H1 (cell line): ENCODE results near the gene GNB1L. TPM values are rescaled to one million over a fixed set of nuclear protein-coding genes. Genes with fewer than 3 reads are reported as not detected.

Experiments used
- EGR1 ChIP-seq: IDR thresholded peaks from 2 replicates; pipeline ENCODE4 v1.6.1; 2011; ENCODE audit warnings: low read depth, low read length, borderline replicate concordance
- PHF8 ChIP-seq: fragments of 200-600 bp; sonication (generic); conservative IDR thresholded peaks from 2 replicates; pipeline ENCODE4 v1.7.1; 2012; ENCODE audit warnings: low read depth, mild to moderate bottlenecking, inconsistent platforms, low read length, moderate library complexity
- RFX5 ChIP-seq: IDR thresholded peaks from 2 replicates; pipeline ENCODE4 v1.6.1; 2011; ENCODE audit warnings: low read depth, low read length, improper control_type of control experiment, borderline replicate concordance
- RNF2 ChIP-seq: fragments of 200-900, 300-1000 bp; sonication (generic); IDR thresholded peaks from 2 replicates; pipeline ENCODE4 v1.7.1; 2016; ENCODE audit warnings: borderline replicate concordance, low read depth, mild to moderate bottlenecking, antibody characterized with exemption, low read length; ENCODE audit not compliant: poor library complexity, severe bottlenecking; ENCODE audit errors: missing control alignments
- polyA plus RNA-seq, 7 experiments: library from polyadenylated mRNA; depleted of rRNA in 3 of 7; stranded (reverse) in 5 of 7; unstranded in 2 of 7; fragments of >200 nt in 5 of 7; fragments of 200-250 nt in 2 of 7; gene quantifications; 1 replicate in 5 of 7; 2 replicates in 1 of 7; 4 replicates in 1 of 7; pipeline versions ENCODE4 v1.2.1 to v1.2.3, GENCODE V29; 2011 to 2013; ENCODE audit warnings: missing spikeins in 2 of 7, mixed read lengths in 2 of 7
- total RNA-seq: library from RNA; stranded (reverse); fragmentation: NEBNext Ultra II Directional; extraction: Animal tissue kit (Norgen Biotek cat#: 25700); gene quantifications from 2 replicates; pipeline ENCODE4 v1.2.1, GENCODE V29; 2021
- TF ChIP-seq, protein P1 (sequence below): IDR thresholded peaks from 2 replicates; pipeline ENCODE4 v1.6.1; 2011; ENCODE audit warnings: low read length, improper control_type of control experiment

The GNB1L gene
- total and polyA plus RNA-seq, 2 of the 8 experiments (the other 6 are each of a cell fraction or from before 2014, with no cell fraction given) = 14.0 to 15.6 TPM

GRCh38 chr22:19760058-19760950 lies 94.4 kb downstream of the GNB1L start, which contains the start of gene TBX1 (continued):
- TF ChIP-seq RNF2 = peak; percentile 92
- TF ChIP-seq EGR1 = no peak
- TF ChIP-seq RFX5 = no peak
- TF ChIP-seq, protein P1, sequence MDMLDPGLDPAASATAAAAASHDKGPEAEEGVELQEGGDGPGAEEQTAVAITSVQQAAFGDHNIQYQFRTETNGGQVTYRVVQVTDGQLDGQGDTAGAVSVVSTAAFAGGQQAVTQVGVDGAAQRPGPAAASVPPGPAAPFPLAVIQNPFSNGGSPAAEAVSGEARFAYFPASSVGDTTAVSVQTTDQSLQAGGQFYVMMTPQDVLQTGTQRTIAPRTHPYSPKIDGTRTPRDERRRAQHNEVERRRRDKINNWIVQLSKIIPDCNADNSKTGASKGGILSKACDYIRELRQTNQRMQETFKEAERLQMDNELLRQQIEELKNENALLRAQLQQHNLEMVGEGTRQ = no peak
- no peak for TF ChIP-seq PHF8
